ENCODE results near the gene NPR1.
A peak's percentile ranks its signal among the peaks of the same experiment; 100 is the strongest.
"Not testable (repeated sequence)": the region's sequence is repeated elsewhere in the genome, so short reads cannot be mapped to it uniquely, and the experiment has no call there.

The NPR1 gene

GRCh38 chr1:153678519-153679336, at the start of gene NPR1:
TSS of gene NPR1 (plus strand) at chr1:153678688. CDS start at chr1:153679109, 421 bp downstream.
- in situ Hi-C loops (cut with HindIII; ENCODE audit: low pct_ligation_motif_present, low pct_unique_long_range_greater_than_20kb, low sequenced_read_pairs), result no loop called here
- peak; percentile 42 for DNase-seq

GRCh38 chr1:153629343-153629665, 49.2 kb upstream of the NPR1 start:
- in situ Hi-C loops (cut with HindIII; ENCODE audit: low pct_ligation_motif_present, low pct_unique_long_range_greater_than_20kb, low sequenced_read_pairs), result no loop called here
- no peak for DNase-seq

- in situ Hi-C loops (cut with HindIII; ENCODE audit: low pct_ligation_motif_present, low pct_unique_long_range_greater_than_20kb, low sequenced_read_pairs), result no loop called here
These were observed 48.5 kb upstream of the NPR1 start for GRCh38 chr1:153629971-153630370.

GRCh38 chr1:153630384-153630783, 48.1 kb upstream of the NPR1 start:
- in situ Hi-C loops (cut with HindIII; ENCODE audit: low pct_ligation_motif_present, low pct_unique_long_range_greater_than_20kb, low sequenced_read_pairs), result no loop called here
- DNase-seq, result no peak

More at GRCh38 chr1:153629971-153630370, 48.5 kb upstream of the NPR1 start:
- DNase-seq, result no peak

GRCh38 chr1:153631047-153632022, 47.2 kb upstream of the NPR1 start:
- in situ Hi-C loops (cut with HindIII; ENCODE audit: low pct_ligation_motif_present, low pct_unique_long_range_greater_than_20kb, low sequenced_read_pairs), result no loop called here
- DNase-seq, result no peak

- no peak for DNase-seq
- in situ Hi-C loops (cut with HindIII; ENCODE audit: low pct_ligation_motif_present, low pct_unique_long_range_greater_than_20kb, low sequenced_read_pairs), result no loop called here
These were observed 45.2 kb upstream of the NPR1 start for GRCh38 chr1:153633161-153633753.

GRCh38 chr1:153633754-153634665, 44.5 kb upstream of the NPR1 start, which contains the start of gene CHTOP:
TSS of gene CHTOP (plus strand) at chr1:153634066. CDS start at chr1:153636589, 2,523 bp downstream.
- DNase-seq, result peak; percentile 99
- in situ Hi-C loops (cut with HindIII; ENCODE audit: low pct_ligation_motif_present, low pct_unique_long_range_greater_than_20kb, low sequenced_read_pairs), result no loop called here

GRCh38 chr1:153635872-153636271, 42.6 kb upstream of the NPR1 start:
- DNase-seq, result no peak
- in situ Hi-C loops (cut with HindIII; ENCODE audit: low pct_ligation_motif_present, low pct_unique_long_range_greater_than_20kb, low sequenced_read_pairs), result no loop called here

GRCh38 chr1:153636312-153636711, 42.2 kb upstream of the NPR1 start:
- DNase-seq, result no peak
- in situ Hi-C loops (cut with HindIII; ENCODE audit: low pct_ligation_motif_present, low pct_unique_long_range_greater_than_20kb, low sequenced_read_pairs), result no loop called here

GRCh38 chr1:153638261-153638660, 40.2 kb upstream of the NPR1 start:
- no peak for DNase-seq
- in situ Hi-C loops (cut with HindIII; ENCODE audit: low pct_ligation_motif_present, low pct_unique_long_range_greater_than_20kb, low sequenced_read_pairs), result no loop called here

GRCh38 chr1:153639280-153639679, 39.2 kb upstream of the NPR1 start:
- in situ Hi-C loops (cut with HindIII; ENCODE audit: low pct_ligation_motif_present, low pct_unique_long_range_greater_than_20kb, low sequenced_read_pairs), result no loop called here
- no peak for DNase-seq

GRCh38 chr1:153640213-153640612, 38.3 kb upstream of the NPR1 start:
- DNase-seq; in situ Hi-C loops (cut with HindIII; ENCODE audit: low pct_ligation_motif_present, low pct_unique_long_range_greater_than_20kb, low sequenced_read_pairs): not testable (repeated sequence)

- DNase-seq, result no peak
- in situ Hi-C loops (cut with HindIII; ENCODE audit: low pct_ligation_motif_present, low pct_unique_long_range_greater_than_20kb, low sequenced_read_pairs), result no loop called here
These were observed 37.6 kb upstream of the NPR1 start for GRCh38 chr1:153640861-153641260.

- DNase-seq, result no peak
- in situ Hi-C loops (cut with HindIII; ENCODE audit: low pct_ligation_motif_present, low pct_unique_long_range_greater_than_20kb, low sequenced_read_pairs), result no loop called here
These were observed 36.3 kb upstream of the NPR1 start for GRCh38 chr1:153642161-153642560.

- in situ Hi-C loops (cut with HindIII; ENCODE audit: low pct_ligation_motif_present, low pct_unique_long_range_greater_than_20kb, low sequenced_read_pairs), result no loop called here
- DNase-seq, result no peak
These were observed 35.4 kb upstream of the NPR1 start for GRCh38 chr1:153643100-153643499.

- DNase-seq, result no peak
- in situ Hi-C loops (cut with HindIII; ENCODE audit: low pct_ligation_motif_present, low pct_unique_long_range_greater_than_20kb, low sequenced_read_pairs), result no loop called here
These were observed 34.7 kb upstream of the NPR1 start for GRCh38 chr1:153643816-153644215.

GRCh38 chr1:153646672-153647345, 31.7 kb upstream of the NPR1 start:
- in situ Hi-C loops (cut with HindIII; ENCODE audit: low pct_ligation_motif_present, low pct_unique_long_range_greater_than_20kb, low sequenced_read_pairs), result no loop called here

GRCh38 chr1:153647346-153647714, 31.2 kb upstream of the NPR1 start:
- in situ Hi-C loops (cut with HindIII; ENCODE audit: low pct_ligation_motif_present, low pct_unique_long_range_greater_than_20kb, low sequenced_read_pairs), result no loop called here
- DNase-seq, result no peak

More at GRCh38 chr1:153646672-153647345, 31.7 kb upstream of the NPR1 start:
- DNase-seq, result no peak

Data from ACHN (cell line).